ENCODE results near the gene TMEM167A.

The TMEM167A gene, protein sequence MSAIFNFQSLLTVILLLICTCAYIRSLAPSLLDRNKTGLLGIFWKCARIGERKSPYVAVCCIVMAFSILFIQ

DNA sequence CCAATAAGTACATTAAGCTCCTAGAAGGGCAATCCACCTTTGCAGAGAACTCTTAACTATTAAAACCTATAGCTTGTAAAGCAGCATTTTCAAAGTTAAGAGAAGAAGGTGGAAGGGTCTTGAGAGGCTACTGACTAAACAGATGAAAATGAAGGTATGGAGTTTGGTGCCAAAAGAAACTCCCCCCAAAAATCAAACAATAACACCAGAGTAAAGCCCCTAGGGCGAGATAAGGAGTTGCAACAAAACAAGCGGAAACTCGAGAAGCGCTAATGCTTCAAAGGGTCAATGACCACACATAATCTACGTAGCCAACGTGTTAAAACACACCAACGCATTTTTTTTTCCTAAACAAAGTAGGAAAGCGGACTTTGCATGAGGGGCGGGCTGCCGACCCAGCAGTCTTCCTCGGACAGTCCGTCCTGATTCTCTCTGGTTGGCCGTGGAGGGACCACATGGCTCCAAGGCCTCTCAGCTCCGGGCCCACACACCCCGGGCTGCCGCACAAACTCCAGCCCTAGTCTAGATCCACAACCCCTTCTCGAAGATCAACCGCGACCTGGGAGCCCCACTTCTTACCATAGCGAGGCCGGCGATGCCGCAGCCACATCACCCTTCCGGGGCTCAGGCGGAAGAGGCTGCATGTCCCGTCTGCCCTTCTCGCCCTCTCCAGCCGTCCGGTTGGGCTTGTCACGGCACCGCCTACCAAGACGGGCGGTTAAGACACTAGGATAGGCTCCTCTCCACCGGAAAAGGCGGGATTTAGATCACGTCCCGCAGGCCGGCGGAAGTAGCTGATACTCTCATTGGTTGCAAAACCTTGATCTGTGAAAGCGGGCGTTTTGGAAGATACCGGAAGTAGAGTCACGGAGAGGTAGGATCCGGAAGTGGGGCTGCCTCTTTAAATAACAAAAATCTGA, at the start of gene TMEM167A, which contains the start of gene XRCC4:
TSS of gene TMEM167A (minus strand) at position 653 of the 920 bp plus-strand sequence. CDS start at position 582, 71 bp downstream.
TSS of gene XRCC4 (plus strand) at position 806 of the 920 bp plus-strand sequence. CDS start 27,373 bp downstream, outside the sequence.
- peak; percentile 96 for DNase-seq

DNA sequence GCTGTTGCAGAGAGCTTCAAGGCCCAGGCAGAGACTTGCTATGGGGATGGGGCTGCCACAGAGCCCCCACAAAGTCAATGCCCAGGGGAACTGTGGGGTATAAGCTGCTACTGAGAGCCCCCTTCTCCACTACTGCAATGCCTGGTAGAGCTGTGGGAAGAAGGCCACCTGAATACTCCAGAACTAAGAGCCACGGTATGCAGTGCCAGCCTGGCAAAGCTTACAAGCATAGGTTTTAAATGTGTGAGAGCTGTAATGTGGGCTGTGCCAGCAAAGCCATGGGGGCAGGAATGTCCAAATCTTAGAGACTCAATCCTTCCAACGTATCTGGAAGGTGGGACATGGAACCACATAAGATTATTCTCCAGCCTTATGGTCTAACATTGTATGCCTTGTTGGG, 49.3 kb upstream of the TMEM167A start:
- no peak for DNase-seq

DNA sequence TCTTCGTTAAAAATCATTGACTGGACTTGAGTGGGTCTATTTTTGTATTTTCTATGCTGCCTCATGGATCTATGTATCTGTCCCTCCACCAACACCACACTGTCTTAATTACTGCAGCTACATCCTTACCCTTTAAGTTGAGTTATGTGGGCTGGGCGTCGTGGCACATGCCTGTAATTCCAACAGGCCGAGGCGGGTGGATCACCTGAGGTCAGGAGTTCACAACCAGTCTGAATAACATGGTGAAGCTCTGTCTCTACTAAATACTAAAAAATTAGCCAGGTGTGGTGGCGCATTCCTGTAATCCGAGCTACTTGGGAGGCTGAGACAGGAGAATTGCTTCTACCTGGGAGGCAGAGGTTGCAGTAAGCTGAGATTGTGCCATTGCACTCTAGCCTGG, 48.4 kb upstream of the TMEM167A start:
- no peak for DNase-seq

DNA sequence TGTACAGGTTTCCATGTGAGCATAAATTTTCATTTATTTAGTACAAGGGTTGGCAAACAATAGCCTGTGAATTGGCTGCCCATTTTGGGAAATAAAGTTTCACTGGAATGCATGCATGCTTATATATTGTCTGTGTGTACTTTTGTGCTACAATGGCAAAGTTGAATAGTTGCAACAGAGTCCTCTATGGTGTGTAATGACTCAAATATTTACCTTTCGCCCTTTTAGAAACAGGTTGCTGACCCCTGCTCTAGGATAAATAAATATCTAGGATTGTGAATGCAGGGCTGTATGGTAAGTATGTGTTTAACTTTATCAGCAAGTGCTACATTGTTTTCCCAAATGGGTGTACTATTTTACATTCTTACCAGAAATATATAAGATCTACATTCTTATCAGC, 47.4 kb upstream of the TMEM167A start:
- DNase-seq = no peak

DNA sequence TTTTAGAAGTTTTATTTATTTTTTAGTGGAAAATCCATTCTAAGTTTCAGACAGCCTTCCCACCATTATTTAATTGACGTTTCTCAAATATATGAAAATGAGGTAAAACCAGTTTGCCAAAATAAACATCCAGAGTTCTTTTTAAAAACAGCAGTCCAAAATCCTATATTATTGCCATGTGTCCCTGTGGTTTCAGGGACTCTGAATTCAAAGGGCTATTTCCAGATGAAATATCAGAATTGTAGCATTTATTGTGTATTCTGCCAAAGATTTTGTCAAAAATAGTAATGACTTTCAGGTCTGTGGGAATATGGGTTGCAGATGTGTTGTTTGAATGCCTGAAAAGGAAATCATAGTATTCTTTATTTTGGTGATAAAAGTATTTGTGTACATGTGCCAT, 41.8 kb upstream of the TMEM167A start:
- no peak for DNase-seq

DNA sequence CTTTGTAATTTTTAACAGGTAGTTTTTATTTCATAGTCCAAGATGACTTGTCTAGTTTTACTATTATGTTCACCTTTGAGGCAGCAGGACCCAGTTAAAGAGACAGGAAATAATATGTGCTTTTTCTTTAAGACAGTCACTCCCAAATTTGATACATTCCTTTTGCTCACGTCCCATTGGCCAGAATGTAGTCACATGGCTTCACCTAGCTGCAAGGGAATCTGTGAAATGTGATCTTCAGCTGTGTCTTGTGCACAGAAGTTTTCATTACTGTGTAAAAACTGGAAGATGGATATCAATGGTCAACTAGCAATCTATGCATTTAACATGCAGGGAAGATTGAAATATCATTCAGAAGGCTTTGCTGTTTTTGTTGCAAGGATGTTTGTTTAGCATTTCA, 41.3 kb upstream of the TMEM167A start:
- DNase-seq = no peak

DNA sequence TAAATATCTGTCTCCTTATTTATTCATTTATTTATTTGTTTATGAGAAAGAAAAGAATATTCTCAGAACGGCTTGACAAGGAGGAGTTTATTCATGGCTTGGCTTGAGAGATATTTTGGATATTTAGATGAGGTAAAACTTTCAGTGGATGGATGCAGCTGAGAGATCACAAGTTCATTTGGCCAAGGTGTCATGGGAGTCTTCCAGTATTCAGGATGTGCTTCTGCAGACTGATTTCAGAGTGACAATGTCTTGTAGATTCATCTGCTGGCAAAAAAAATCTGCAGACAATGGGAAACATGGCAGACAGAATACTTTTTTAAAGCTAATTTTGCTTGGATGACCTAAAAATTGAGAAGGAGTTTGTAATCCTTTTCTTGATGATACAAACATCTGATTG, 38.6 kb upstream of the TMEM167A start:
- DNase-seq = no peak

DNA sequence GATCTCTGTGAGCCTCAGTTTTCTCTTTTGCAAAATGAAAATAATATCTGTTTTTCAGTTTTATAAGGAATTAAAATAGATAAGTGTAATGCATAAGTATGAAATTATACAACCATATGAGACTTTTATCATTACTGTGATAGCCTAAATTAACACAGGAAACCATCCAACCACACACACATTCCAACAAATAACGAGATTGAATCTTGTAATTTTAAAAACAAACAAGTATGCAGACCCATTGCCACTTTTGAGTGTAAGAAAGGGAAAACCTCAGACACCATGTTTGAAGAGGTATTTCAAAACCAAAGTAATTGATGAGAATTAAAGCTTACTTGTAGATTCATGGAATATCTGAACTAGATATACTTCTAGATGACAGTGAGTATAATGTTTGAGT, 32.2 kb upstream of the TMEM167A start:
- no peak for DNase-seq

DNA sequence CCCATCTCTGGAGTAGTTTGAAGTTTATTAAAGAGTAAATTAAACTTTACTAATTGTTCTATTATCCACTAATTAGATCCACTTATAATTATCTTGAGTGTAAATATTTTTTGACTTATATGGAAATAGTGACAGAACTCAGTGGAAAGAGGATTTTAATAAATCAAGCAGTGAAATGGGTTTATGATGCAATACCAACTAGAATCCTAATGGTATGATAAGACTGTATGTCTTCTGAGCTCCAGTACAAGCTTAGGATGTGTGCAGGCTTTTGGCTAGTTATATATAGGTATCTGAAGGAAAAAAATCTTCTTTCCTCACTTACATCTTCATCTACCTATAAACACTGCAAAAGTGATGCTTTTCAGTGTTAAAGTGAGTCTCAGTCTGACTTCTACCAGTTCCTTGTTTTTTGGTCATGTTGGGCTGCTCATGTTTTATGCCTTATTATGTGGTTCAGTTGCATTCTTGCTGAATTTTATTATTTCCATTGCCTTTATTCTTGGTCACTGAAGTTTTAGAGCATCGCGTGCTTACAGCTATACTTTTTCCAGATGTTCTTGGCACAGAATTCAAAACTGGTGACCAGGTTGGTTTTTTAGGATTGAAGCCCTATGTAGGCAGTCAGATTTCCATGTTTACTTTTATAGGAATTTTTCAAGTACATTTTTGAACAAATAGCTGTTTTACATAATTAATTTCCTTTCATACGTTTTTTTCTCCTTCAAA, 30.7 kb upstream of the TMEM167A start:
- no peak for DNase-seq

DNA sequence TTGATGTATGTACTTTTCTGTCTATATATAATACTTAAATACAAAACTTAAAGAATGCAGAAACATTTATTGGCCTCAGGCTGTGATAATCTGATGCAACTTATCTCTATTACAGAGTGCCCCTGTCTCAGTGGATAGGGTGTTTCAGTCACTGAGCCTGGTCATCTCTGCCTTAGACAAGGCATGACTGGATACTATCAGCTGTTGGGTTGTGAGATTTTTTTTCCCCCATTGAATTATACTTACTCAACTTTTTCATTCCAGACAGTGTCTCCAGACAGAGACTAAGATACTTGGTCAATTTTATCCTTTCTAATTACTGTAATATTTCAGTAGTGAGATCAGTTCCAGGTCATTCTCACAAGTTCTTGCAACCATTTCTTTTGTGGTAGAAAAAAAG, 26.8 kb upstream of the TMEM167A start:
- no peak for DNase-seq

DNA sequence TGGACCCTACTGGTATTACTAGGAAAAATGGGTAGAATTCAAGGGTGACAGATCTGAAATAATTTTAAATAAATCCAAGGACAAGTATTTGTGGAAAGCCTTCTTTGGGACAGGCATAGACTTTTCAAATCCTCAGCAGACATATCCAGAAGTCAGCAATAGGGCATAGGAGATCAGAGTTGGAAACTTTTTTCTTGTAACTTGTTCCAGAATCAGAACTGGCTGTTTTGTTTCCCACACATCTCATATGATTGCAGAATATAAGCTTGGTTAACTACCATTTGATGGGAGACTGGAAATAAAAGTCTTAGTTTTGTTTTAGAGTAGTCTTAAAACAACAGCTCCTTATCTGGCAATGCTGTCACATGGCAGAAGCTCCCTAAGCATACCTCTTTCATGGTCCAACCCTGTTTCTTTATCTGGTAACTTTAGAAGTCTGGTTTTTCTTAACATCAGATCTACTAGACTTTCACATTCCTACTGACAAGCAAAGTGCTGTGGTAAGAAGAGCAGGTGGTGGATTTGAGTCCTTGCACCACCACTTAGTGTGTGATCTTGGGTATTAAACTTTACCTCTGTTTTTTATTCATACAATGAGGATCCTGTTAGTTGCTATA, 25.3 kb upstream of the TMEM167A start:
- DNase-seq = no peak

DNA sequence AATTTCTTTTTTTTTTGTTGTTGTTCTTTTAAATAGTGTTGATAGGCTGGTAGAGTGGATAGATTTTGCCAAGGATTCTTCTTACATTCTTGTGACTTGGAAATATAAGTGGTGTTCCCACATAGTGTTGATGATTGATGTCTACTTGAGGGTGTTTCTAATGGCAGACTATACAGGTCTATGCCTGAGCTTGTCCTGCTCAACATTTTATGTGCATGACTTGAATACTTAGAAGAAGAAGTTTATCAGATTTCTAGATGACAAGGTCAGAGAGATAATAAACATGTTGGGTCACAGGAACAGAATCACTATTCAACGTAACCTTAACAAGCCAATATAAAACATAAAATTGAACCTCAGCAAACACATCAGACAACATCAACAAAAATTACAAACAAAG, 24.3 kb upstream of the TMEM167A start:
- no peak for DNase-seq

DNA sequence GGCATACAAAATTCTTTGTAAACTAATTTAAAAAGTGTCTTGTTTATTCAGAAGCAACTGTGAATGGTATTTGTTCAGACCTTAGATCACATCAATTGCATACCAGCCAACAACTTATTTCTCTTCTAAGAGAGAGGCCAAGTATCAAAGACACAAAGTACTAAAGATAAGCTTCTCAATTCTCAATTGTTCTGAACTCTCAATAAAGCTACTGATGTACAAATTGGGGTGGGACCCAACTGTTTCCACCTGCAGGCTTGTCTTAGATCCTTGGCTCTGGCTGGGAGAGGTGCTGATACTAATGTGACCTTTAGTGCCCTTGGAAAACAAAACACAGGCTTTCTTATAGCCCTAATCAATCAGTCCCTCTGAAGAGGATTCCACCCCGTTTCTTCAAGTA, 22.3 kb upstream of the TMEM167A start:
- DNase-seq = no peak

DNA sequence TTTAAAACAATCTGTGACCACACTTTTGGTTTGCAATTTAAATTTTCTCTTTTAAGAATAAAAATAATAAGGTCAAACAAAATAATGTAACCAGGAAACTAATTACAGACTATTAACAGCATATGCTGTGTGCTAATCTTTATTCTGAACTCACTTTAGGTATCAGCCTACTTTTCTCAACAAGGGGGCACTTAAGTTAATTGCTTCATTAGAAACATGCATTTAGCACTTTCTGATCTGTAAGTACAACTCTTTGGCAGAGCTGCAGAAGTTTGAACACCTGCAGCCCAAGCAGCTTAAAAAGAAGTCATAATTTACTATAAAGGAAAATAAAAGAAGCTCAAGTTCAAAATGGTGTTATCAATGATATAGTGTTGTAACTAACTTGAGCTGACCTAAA, 21.8 kb upstream of the TMEM167A start:
- no peak for DNase-seq

DNA sequence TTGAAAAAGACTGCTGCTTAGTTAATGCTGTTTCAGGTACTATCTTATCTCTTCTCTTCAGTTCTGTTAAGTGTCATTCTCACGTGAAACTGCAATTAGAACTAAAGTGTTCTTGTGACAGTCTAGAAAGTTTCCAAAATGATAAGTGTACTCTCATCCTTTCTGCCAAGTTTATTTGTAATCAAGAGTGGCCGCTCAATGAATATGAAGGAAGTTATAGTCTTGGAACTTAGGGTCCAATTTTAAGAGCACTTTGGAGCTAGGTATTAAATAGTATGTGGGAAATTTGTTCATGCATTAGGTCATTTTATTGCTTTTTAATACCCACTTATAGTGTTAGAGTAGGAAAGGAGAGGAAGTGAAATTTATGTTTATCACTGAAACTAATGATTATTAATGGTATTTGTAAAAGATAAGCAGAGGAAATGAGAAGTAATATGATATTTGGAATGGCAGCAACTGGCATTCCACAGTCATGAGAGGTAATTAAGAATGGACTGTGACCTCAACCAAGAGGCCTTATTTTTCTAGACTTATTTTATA, 20.6 kb upstream of the TMEM167A start:
- no peak for DNase-seq

DNA sequence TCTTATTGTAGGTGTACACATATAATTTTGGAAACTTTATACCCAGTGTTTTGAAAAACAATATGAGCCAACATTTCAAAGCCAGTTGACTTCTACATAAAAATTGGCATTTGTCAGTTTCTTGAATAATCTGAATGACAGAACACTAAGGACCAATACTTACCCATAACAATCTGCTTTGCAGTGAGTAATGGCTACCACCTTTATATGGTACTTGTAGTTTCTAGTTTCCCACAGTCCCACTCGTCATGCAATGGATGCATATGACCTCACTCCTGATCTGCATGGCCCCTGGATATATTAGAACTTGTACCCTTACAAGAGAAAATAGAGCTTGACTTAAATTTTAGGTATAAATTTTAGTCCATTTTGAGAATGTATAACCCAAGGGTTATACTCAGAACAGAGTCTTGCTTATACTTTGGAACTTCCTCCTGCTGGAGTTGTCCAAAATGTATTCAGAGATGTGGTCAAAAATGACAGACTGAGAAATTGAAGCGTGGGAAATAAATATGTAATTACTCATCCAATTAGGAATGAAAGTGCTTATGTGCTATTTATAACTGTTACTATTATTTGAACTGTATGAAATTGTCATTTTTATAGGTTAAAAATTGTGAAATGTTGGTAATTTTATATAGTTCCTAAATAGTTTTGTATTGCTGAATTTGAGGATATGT, 19.6 kb upstream of the TMEM167A start:
- DNase-seq = no peak

DNA sequence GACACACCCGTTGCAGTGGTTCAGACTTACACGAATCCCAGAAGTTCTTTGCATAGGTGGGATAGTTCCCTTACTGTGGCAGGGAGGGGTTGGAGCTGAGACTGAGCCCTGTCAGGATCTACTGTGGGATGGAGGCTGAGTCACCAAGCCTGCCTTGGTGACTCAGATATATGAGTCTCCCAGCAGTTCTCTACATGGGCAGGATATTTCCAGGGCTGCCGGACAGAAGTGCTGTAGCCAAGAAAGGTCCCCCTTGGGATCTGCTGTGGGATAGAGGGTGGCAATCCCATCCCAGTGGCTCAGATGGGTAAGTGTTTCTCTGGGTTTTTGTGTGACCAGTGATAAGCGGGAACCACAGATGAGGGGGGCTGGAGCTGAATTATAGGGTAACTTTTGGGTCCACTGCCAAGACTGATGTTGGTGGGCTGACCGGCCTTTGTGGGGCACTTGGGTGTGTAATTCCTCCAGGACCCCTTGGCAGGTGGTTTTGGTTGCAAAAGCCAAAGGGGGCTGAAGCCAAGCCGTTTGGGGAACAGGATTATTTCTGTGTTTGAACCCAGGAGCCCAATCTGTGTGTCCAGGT, 18.9 kb upstream of the TMEM167A start:
- no peak for DNase-seq

DNA sequence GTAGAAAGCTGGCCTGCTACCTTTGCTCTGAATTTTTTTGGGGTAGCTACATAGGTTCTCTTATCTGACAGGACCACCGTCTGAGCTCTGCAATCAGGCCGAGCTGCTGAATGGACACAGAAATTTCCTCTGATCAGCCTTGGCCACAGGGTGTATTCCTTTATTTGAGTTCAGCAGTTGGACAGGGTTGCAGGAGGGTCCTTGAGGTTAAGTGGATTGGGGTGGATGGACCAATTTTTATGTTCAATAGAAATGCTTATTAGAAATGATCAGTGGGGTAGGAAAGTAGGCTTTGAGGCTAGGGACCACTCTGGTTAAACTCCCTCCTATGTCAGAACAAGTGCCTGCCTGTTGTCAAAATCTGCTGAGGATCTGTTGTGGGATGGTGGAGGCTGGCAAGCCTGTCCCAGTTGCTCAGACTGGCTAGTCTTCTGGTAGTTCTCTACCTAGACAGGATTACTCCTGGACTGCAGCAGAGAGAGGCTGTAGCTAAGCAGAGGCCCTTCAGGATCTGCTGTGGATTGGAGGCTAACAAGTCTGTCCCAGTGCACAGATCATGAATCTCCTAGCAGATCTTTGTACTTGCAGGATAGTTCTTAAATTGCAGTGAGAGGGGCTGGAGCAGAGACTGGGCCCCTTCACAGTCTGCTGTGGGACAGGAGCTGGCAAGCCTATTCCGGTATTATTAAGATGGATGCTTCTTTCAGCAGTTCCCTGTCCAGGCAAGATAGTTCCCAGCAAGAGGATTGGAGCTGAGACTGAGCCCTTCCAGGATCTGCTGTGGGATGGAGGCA, 18.2 kb upstream of the TMEM167A start:
- DNase-seq = no peak

DNA sequence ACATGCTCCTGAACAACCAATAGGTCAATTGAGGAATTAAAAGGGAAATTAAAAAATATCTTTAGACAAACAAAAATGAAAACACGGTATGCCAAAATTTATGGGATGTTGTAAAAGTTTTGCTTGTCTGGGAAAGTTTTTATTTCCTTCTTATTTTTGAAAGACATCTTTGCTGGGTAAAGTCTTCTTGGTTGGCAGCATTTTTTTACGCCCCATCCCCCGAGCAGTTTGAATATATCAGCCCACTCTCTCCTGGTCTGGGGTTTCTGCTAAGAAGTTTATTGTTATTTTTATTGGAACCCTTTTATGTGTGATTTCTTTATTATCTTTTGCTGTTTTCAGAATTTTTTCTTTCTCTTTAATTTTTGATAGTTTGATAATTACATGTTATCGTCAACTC, 16.5 kb upstream of the TMEM167A start:
- DNase-seq = no peak

DNA sequence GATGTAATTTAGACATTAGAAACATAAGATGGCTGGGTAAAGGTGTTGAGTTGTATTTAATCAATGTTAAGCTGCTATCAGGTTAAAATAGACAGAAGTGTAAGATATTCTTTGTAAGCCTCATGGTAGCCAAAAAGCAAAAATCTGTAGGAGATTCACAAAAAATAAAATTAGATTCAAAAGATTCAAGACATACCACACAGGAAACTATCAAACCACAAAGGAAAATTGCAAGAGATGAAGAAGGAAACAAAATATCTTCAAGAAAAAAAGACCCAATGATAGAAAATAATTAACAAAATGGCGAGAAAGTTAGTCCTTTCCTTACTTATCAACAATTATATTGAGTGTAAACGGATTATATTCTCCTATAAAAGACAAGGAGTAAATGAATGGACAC, 15.4 kb upstream of the TMEM167A start:
- DNase-seq = no peak

DNA sequence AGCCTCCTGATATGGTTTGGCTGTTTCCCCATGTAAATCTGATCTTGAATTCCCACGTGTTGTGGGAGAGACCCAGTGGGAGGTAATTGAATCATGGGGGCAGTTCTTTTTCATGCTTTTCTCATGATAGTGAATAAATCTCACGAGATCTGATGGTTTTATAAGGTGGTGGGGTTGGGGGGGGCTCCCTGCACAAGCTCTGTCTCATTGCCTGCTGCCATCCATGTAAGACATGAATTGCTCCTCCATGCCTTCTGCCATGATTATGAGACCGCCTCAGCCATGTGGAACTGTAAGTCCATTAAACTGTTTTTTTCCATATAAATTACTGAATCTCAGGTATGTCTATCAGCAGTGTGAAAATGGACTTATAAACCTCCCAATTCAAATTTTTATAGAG, 13.0 kb upstream of the TMEM167A start:
- DNase-seq = no peak
